OCI-LY1 (cell line): ENCODE results near the gene SOCS7.

Source experiments
- H2AFZ ChIP-seq: fragments of 200-600 bp; sonication (generic), shearing (Covaris generic); 2 replicates; pipeline ENCODE4 v1.6.0; 2014; ENCODE audit warnings: antibody characterized with exemption, mild to moderate bottlenecking, low read length
- H3F3A ChIP-seq: fragments of 200-600 bp; sonication (generic), shearing (Covaris generic); 2 replicates; pipeline ENCODE4 v1.6.0; 2014; ENCODE audit warnings: mild to moderate bottlenecking, antibody characterized with exemption, low read length, moderate library complexity; ENCODE audit not compliant: insufficient read depth
- H3K27ac ChIP-seq: fragments of 200-600 bp; sonication (generic); 2 replicates; pipeline ENCODE4 v1.5.1; 2014; ENCODE audit warnings: low read length, mixed run types, mild to moderate bottlenecking, low read depth; ENCODE audit not compliant: poor library complexity, severe bottlenecking
- H3K27me3 ChIP-seq: fragments of 200-600 bp; sonication (generic); 2 replicates; pipeline ENCODE4 v1.6.0; 2014; ENCODE audit warnings: antibody characterized with exemption, mild to moderate bottlenecking, low read length, moderate library complexity; ENCODE audit not compliant: insufficient read depth
- H3K36me3 ChIP-seq: fragments of 200-600 bp; sonication (generic); 2 replicates; pipeline ENCODE4 v1.6.1; 2014; ENCODE audit warnings: mild to moderate bottlenecking, antibody characterized with exemption, low read length, moderate library complexity, mixed read lengths; ENCODE audit not compliant: insufficient read depth
- H3K4me1 ChIP-seq: fragments of 200-600 bp; sonication (generic); 2 replicates; pipeline ENCODE4 v1.5.1; 2014; ENCODE audit warnings: mild to moderate bottlenecking, low read length, moderate library complexity; ENCODE audit not compliant: insufficient read depth, severe bottlenecking
- H3K4me2 ChIP-seq: fragments of 200-600 bp; sonication (generic), shearing (Covaris generic); 2 replicates; pipeline ENCODE4 v1.6.1; 2014; ENCODE audit warnings: low read length
- H3K4me3 ChIP-seq: fragments of 200-600 bp; sonication (generic); 2 replicates; pipeline ENCODE4 v1.5.1; 2014; ENCODE audit warnings: low read length, low read depth, mild to moderate bottlenecking, mixed read lengths; ENCODE audit not compliant: poor library complexity, severe bottlenecking
- H3K79me2 ChIP-seq: fragments of 200-600 bp; shearing (Covaris generic); 2 replicates; pipeline ENCODE4 v1.6.1; 2016; ENCODE audit warnings: mixed run types, low read length, mixed read lengths; ENCODE audit not compliant: insufficient read depth
- H3K9ac ChIP-seq: fragments of 200-600 bp; sonication (generic), shearing (Covaris generic); 2 replicates; pipeline ENCODE4 v1.6.1; 2014; ENCODE audit warnings: mild to moderate bottlenecking, low read length, mixed read lengths
- H3K9me2 ChIP-seq: fragments of 200-600 bp; sonication (generic), shearing (Covaris generic); 2 replicates; pipeline ENCODE4 v1.6.1; 2014; ENCODE audit warnings: low read depth, mild to moderate bottlenecking, low read length, mixed read lengths
- H3K9me3 ChIP-seq: fragments of 200-600 bp; shearing (Covaris generic); 2 replicates; pipeline ENCODE4 v1.6.1; 2014; ENCODE audit warnings: low read length, mixed read lengths
- H4K20me1 ChIP-seq: fragments of 200-600 bp; sonication (generic), shearing (Covaris generic); 2 replicates; pipeline ENCODE4 v1.6.0; 2016; ENCODE audit warnings: mild to moderate bottlenecking, low read length; ENCODE audit not compliant: insufficient read depth
- CTCF ChIP-seq: fragments of 200-600 bp; sonication (generic), shearing (Covaris generic); IDR thresholded peaks from 2 replicates; pipeline ENCODE4 v1.5.1; 2017; ENCODE audit warnings: mild to moderate bottlenecking, antibody characterized with exemption, low read length, moderate library complexity, mixed read lengths
- EZH2 ChIP-seq: fragments of 200-600 bp; sonication (generic), shearing (Covaris generic); IDR thresholded peaks from 2 replicates; pipeline ENCODE4 v1.8.0; 2017; ENCODE audit warnings: borderline replicate concordance, mixed run types, mild to moderate bottlenecking, antibody characterized with exemption, low read length, moderate library complexity, mixed read lengths

Gene SOCS7

GRCh38 chr17:38402897-38403296, 51.3 kb downstream of the SOCS7 start:
- H3K9ac ChIP-seq: no peak overlapping the region
- no peaks in the 10 kb centered on the region for H3K4me1 ChIP-seq

GRCh38 chr17:38403491-38403890, 51.8 kb downstream of the SOCS7 start:
- H3K27me3 ChIP-seq: no peaks in the 10 kb centered on the region
- H4K20me1 ChIP-seq: no peaks in the 10 kb centered on the region
- H2AFZ ChIP-seq: no peak overlapping the region
- no peak overlapping the region for H3K9ac ChIP-seq
- no peaks in the 10 kb centered on the region for H3K4me1 ChIP-seq
- no peaks in the 10 kb centered on the region for H3K79me2 ChIP-seq
- peaks cover 5% of the 10 kb centered on the region; the same call in 1 of the 2 replicates for H3K36me3 ChIP-seq
- H3K4me2 ChIP-seq: no peak overlapping the region
- no peak overlapping the region for H3K27ac ChIP-seq
- H3F3A ChIP-seq: no peaks in the 10 kb centered on the region
- H3K9me3 ChIP-seq: no peaks in the 10 kb centered on the region
- no peak overlapping the region for H3K4me3 ChIP-seq
- TF ChIP-seq EZH2 (no peak), CTCF (no peak)
- no peaks in the 10 kb centered on the region for H3K9me2 ChIP-seq

More at GRCh38 chr17:38402897-38403296, 51.3 kb downstream of the SOCS7 start:
- Histone ChIP-seq H4K20me1 (no peaks in the 10 kb centered on the region), H2AFZ (no peak overlapping the region), H3K4me2 (no peak overlapping the region), H3K27me3 (no peaks in the 10 kb centered on the region), H3K36me3 (peaks cover 5% of the 10 kb centered on the region; the same call in 1 of the 2 replicates), H3K27ac (no peak overlapping the region), H3K4me3 (no peak overlapping the region), H3K9me2 (no peaks in the 10 kb centered on the region), H3K9me3 (no peaks in the 10 kb centered on the region), H3F3A (no peaks in the 10 kb centered on the region), H3K79me2 (no peaks in the 10 kb centered on the region)
- TF ChIP-seq CTCF: no peak

DNA sequence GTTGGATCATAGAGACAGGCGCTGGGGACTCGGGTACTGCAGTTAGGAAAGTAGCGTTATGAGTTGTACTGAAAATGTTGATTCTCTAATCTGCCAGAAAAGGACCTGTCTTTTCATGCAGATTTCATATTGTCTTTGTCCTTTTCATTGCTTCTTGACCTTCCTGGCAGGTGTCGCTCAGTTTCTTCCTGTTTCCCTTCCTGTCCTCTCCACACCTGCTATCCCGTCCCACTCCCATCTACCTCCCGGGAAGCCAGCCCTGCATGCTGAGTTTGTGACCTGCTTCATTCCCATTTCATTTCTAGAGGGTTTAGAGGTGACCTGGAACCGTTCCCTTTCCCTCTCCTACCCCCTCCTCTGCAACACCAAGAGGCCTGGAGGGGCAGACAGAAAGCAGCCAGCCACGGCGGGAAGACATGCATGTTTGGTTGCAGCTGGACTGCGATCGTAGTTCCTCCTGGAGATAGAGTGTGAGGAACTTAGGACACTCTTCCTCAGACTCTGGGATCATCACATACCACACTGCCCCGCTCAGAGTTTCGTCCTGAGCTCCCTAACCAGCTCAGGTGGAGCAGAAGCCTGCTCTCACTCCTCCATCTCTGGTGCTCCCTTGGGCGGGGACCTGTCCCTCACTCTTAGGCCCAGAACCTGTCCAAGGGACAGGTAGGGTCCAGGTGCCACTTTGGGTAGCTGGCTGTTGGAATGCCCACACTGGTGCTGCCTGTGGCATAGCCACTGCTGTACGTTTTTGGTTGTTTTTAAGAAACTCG, 52.7 kb downstream of the SOCS7 start:
- Histone ChIP-seq H3K36me3 (peaks cover 5% of the 10 kb centered on the region; the same call in 1 of the 2 replicates), H3K79me2 (no peaks in the 10 kb centered on the region), H3K4me1 (no peaks in the 10 kb centered on the region), H3K27ac (no peak overlapping the region), H3K27me3 (0 out of 2 replicates have a peak, but pooled peaks cover 4% of the 10 kb centered on the region), H3K4me3 (no peak overlapping the region), H3F3A (no peaks in the 10 kb centered on the region), H3K4me2 (no peak overlapping the region), H2AFZ (no peak overlapping the region), H3K9ac (no peak overlapping the region), H3K9me3 (no peaks in the 10 kb centered on the region), H3K9me2 (no peaks in the 10 kb centered on the region), H4K20me1 (no peaks in the 10 kb centered on the region)
- TF ChIP-seq EZH2 (no peak), CTCF (no peak)
